Left cardiac atrium (tissue), 4 donors: ENCODE data around the gene TAF5. TPM values are rescaled to one million over a fixed set of nuclear protein-coding genes. Genes with fewer than 3 reads are reported as not detected.
A peak's percentile ranks its signal among the peaks of the same experiment; 100 is the strongest.
"Not testable (repeated sequence)": the region's sequence is repeated elsewhere in the genome, so short reads cannot be mapped to it uniquely, and the experiment has no call there.

ENCODE experiments used
- ATAC-seq, 2 donors: fragments of 200-7000 bp; cut with Tn5 transposase; one replicate each; pipeline ENCODE4 v1.9.1; 2020; ENCODE audit warnings: mild to moderate bottlenecking in 2 of 2, moderate library complexity in 2 of 2
- DNase-seq: peaks from one replicate; pipeline ENCODE4 v3.0.0-alpha.2; 2020
- intact Hi-C, 2 donors: fragments of 100-400 bp; cut with DNase I; formaldehyde crosslinking; loops; one replicate each; pipeline versions ENCODE4 v1.14.1 to v1.15.1; 2022 to 2023
- microRNA-seq, 2 donors: library from miRNA; unstranded; fragments of <30 nt; microRNA quantifications; one replicate each; pipeline ENCODE4 v1.2.0, GENCODE V29; 2020
- total RNA-seq, 2 donors: library from RNA; stranded (reverse); fragmentation: NEBNext Ultra II Directional; extraction: Animal tissue kit (Norgen Biotek cat#: 25700); gene quantifications; one replicate each; pipeline ENCODE4 v1.2.1, GENCODE V29; 2021
- donor health status: DM: no; HTN: yes; CAD: no.
- donor health status: DM: no; HTN: yes; CAD: no; lungs with severe emphysema.
- donor health status: DM: yes; HTN: yes; CAD: no.
- donor health status: Dilated cardiomyopathy.

TAF5 gene
- total RNA-seq, 2 donors from 2014 or later = 1.5 to 2.9 TPM

DNA sequence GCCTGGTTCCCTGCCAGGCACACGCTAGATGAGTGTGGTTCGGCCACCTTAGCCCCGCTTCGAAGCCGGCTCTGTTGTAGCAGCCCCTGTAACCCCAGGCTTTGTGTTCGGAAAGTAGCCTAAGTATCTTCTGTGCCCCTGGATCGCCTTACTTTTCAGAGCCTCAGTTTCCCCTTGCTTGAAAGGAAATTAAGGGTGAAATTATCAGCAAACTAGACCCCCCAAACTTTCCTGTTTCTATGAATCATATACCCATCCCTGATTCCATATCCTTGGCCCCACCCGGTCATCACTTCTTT, 29.0 kb downstream of the TAF5 start:
- DNase-seq (no peak), ATAC-seq (no peak)
- intact Hi-C loops = no loop called here

DNA sequence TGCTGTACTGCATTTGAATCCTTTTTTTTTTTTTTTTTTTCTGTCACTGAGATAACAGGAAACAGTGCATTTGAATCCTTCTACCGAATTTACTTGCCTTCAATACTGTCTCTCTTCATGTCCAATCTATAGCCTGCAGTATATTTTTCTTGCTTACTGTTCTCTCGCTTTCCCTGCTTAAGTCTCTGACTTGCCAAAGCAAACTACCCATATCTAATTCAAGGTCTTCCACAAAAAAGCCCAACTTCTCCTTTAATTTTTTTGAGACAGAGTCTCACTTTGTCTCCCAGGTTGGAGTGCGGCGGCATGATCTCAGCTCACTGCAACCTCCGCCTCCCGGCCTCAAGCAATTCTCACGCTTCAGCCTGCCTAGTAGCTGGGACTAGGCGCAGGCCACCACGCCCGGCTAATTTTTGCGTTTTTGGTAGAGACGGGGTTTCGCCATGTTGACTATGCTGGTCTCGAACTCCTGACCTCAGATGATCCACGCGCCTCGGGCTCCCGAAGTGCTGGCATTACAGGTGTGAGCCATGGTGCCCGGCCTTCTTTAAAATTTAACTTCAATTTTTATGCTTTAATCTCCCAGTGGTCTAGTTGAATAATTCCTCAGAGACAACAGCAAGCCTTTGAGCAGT, 29.5 kb downstream of the TAF5 start:
- ATAC-seq (no peak), DNase-seq (no peak)
- intact Hi-C loops = no loop called here

DNA sequence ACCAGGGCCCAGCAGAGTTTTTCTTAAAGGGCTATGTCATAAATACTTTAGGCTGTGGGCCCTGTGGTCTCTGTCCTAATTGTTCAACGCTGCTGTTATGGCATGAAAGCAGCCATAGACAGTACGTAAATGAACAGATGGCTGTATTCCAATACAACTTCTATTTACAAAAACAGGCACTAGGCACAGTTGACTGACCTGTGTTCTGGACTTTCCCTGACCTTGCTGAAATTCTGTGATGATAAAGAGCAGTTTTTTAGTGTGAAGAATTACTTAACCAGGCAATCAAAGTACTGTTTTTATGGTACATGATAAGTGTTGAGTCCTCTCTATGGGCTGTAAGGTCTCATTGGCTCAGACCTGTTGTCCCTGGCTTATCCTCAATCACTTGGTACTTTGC, 45.8 kb downstream of the TAF5 start:
- no peak for ATAC-seq
- no peak for DNase-seq
- intact Hi-C loops = no loop called here

DNA sequence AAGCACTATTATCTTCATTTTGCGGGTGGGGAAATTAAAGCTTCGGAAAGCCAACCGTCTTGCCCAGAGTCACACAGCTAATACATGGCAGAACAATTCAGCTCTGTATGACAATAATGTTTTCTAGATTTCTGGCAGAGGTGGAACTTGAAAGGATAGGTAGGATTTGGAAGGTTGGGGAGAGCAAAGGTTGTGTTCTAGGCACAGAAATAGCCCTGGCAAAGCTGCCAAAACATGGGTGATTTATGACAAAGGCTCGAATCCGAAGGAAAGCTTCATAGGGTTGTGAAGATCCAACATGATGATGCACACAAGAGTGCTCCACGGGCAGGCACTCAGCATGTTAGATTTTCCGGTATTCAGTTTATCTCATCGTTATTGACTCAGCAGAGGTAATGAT, 47.8 kb downstream of the TAF5 start:
- ATAC-seq (no peak), DNase-seq (no peak)
- intact Hi-C loops = loop anchor here in 1 of 2 donors (5.0 kb wide), 1 partner anchor 72 kb away; no protein-coding TSS in a partner anchor

- DNase-seq (peak; percentile 62), ATAC-seq (peak; percentile 31 to 41)
- intact Hi-C loops = loop anchor here (2.0 to 5.0 kb wide), 2 partner anchors 68 to 71 kb away; no protein-coding TSS in a partner anchor
Observed at GRCh38 chr10:103416436-103417147, 48.8 kb downstream of the TAF5 start.

DNA sequence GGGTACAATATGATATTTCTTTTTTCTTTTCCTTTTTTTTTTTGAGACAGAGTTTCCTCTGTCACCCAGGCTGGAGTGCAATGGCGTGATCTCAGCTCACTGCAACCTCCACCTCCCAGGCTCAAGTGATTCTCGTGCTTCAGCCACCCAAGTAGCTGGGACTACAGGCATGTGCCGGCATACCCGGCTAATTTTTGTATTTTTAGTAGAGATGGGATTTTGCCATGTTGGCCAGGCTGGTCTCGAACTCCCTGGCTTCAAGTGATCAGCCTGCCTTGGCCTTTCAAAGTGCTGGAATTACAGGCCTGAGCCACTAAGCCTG, 49.3 kb downstream of the TAF5 start:
- ATAC-seq, DNase-seq: not testable (repeated sequence)
- intact Hi-C loops = loop anchor here (2.0 to 5.0 kb wide), 2 partner anchors 68 to 70 kb away; no protein-coding TSS in a partner anchor

DNA sequence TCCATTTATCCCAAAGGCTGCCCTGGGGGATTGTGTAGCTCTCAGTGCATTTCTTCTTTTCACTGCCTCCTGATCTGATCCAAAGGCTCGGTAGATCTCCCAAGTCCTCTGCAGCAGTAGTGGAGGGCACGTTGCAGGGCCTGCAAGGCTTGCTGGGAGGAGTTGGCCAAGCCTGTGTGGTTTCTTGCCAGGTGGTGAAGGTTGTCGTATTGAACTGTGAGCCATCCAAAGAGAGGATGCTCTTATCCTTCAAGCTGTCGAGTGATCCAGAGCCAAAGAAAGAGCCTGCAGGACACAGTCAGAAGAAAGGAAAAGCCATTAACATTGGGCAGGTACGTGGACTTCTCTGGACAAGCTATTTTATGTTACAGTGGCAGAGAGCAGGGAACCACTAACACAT, 49.8 kb downstream of the TAF5 start:
- intact Hi-C loops = loop anchor here (2.0 to 5.0 kb wide), 2 partner anchors 67 to 70 kb away; no protein-coding TSS in a partner anchor
- no peak for DNase-seq
- ATAC-seq = no peak

- intact Hi-C loops = loop anchor here in 1 of 2 donors (5.0 kb wide), 1 partner anchor 68 kb away; no protein-coding TSS in a partner anchor
- no peak for DNase-seq
- no peak for ATAC-seq
Observed at GRCh38 chr10:103419101-103419500, 51.3 kb downstream of the TAF5 start.

- ATAC-seq (no peak), DNase-seq (no peak)
- intact Hi-C loops = no loop called here
Observed at GRCh38 chr10:103423748-103424147, 56.0 kb downstream of the TAF5 start.

DNA sequence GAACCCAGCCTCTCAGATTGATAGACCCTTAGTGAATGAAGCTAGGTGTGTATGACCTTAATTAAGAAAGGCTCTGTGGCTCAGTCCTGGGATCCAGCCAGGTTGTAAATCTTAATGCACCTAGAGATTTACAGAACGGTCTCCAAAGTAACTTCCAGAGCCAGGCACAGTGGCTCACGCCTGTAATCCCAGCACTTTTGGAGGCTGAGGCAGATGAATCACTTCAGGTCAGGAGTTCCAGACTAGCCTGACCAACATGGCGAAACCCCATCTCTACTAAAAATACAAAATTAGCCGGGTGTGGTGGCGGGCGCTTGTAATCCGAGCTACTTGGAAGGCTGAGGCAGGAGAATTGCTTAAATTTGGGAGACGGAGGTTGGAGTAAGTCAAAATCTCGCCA, 60.1 kb downstream of the TAF5 start:
- ATAC-seq (no peak), DNase-seq (no peak)
- intact Hi-C loops = no loop called here

DNA sequence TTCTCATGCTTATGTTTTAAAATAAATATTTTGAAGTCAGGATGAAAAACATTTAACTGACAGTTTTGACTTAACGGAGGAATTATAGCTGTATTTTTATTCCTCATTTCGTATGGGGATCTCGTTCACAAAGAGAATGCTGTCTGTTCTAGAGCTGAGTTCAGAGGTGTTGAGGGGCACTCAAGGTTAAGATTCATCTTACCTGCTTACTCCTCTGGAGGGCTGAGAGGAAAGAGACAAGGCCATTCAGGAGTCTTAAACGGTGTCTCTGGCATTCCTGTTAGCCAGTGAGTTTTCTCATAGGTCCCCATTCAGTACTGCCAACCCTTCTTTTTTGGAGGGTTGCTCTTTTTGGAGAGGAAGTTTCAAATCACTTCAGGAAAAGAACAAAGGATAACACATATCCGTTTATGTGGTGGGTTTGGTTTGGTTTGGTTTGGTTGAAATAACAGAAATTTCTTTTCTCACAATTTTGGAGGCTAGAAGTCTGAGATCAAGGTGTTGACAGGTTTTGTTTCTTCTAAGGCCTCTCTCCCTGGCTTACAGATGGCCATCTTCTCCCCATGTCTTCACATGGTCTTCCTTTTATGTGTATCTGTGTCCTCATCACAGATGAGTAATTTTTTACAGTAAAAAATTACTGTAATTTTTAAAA, 61.3 kb downstream of the TAF5 start:
- ATAC-seq = no peak
- intact Hi-C loops = no loop called here

GRCh38 chr10:103429647-103430046, 61.9 kb downstream of the TAF5 start:
- ATAC-seq (no peak), DNase-seq (no peak)
- intact Hi-C loops = no loop called here

More for the DNA sequence above, 61.3 kb downstream of the TAF5 start:
- DNase-seq = no peak

GRCh38 chr10:103431902-103432301, 64.1 kb downstream of the TAF5 start:
- ATAC-seq = no peak
- intact Hi-C loops = no loop called here
- no peak for DNase-seq

- DNase-seq = peak; percentile 71
- ATAC-seq = peak; percentile 53 to 76
- intact Hi-C loops = no loop called here
Observed at GRCh38 chr10:103433858-103434257, 66.1 kb downstream of the TAF5 start.

Small RNAs within 50 kb of the gene (microRNA-seq; reads per million reads assigned to microRNA genes)
- gene MIR1307 = 712 to 994 reads per million in 2 donors

Other genes with a start within 250 kb of the TAF5 start
- gene NT5C2, start 174.7 kb upstream of the TAF5 start, total RNA-seq = 10 to 100 TPM; 38.9 to 45.0 TPM
- gene RPEL1, start 122.1 kb upstream of the TAF5 start, total RNA-seq = not detected
- not detected for gene INA, start 90.8 kb upstream of the TAF5 start, total RNA-seq
- 1 to 10 TPM; 5.7 to 7.9 TPM for gene PCGF6, start 16.8 kb upstream of the TAF5 start, total RNA-seq
- 100 to 1,000 TPM; 870 to 985 TPM for gene ATP5MK, start 28.5 kb downstream of the TAF5 start, total RNA-seq
- 10 to 100 TPM; 11.9 to 17.8 TPM for gene PDCD11, start 28.6 kb downstream of the TAF5 start, total RNA-seq
- 10 to 100 TPM; 25.6 to 30.8 TPM for gene CALHM2, start 84.4 kb downstream of the TAF5 start, total RNA-seq
- gene CALHM1, start 90.9 kb downstream of the TAF5 start, total RNA-seq = not detected
- not detected for gene CALHM3, start 111.3 kb downstream of the TAF5 start, total RNA-seq
- gene NEURL1, start 125.7 kb downstream of the TAF5 start, total RNA-seq = under 1 TPM; 0.12 to 0.39 TPM